Measurements from ENCODE around the gene TBX3.

TBX3 gene

DNA sequence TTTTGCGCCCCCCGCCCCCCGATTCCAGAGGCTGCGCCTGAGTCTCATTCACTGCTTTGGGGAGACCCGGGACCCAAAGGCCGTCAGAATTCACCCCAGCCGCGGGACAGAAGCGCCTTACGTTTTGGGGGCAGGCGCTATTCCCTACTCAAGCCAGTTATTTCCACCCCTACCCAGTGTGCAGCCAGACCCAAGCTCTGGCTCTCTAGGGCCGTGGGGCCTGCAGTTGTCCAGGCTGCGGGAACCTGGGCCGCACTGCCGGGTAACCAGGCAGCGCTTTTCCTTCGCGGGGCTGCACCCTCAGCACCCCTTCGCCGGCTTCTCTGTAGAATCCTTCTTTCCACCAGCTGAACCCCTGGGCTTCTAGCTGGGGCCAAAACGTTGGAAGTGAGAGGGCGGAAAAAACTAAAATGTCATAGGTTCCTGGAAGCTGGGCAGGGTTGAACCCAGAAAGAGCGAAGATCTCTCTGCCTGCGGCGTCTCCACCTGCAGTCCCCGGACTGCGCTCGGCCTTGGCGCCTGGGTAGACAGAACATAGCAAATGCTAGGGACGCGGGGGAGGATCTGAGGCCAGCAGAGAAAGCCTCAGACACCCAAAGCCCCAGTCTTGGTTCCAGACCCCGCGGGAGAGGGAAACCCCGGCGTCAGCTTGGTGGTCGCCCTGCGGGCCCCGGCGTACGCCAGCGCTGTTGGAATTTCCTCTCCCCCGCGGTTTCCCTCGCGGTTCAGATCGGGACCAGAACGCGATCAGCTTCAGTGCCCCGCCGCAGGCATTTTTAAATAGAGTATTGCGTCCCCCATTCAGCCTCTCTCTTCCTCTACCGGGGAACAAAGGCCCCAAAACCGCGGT lies 18.3 kb downstream of the TBX3 start:
- TF ChIP-seq, protein P1, sequence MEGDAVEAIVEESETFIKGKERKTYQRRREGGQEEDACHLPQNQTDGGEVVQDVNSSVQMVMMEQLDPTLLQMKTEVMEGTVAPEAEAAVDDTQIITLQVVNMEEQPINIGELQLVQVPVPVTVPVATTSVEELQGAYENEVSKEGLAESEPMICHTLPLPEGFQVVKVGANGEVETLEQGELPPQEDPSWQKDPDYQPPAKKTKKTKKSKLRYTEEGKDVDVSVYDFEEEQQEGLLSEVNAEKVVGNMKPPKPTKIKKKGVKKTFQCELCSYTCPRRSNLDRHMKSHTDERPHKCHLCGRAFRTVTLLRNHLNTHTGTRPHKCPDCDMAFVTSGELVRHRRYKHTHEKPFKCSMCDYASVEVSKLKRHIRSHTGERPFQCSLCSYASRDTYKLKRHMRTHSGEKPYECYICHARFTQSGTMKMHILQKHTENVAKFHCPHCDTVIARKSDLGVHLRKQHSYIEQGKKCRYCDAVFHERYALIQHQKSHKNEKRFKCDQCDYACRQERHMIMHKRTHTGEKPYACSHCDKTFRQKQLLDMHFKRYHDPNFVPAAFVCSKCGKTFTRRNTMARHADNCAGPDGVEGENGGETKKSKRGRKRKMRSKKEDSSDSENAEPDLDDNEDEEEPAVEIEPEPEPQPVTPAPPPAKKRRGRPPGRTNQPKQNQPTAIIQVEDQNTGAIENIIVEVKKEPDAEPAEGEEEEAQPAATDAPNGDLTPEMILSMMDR (IDR thresholded peaks at IDR 0.05; ENCODE audit: low read depth, low read length): no peak
- no peak overlapping the region for H3K4me3 ChIP-seq (ENCODE audit: low read depth, low read length)

DNA sequence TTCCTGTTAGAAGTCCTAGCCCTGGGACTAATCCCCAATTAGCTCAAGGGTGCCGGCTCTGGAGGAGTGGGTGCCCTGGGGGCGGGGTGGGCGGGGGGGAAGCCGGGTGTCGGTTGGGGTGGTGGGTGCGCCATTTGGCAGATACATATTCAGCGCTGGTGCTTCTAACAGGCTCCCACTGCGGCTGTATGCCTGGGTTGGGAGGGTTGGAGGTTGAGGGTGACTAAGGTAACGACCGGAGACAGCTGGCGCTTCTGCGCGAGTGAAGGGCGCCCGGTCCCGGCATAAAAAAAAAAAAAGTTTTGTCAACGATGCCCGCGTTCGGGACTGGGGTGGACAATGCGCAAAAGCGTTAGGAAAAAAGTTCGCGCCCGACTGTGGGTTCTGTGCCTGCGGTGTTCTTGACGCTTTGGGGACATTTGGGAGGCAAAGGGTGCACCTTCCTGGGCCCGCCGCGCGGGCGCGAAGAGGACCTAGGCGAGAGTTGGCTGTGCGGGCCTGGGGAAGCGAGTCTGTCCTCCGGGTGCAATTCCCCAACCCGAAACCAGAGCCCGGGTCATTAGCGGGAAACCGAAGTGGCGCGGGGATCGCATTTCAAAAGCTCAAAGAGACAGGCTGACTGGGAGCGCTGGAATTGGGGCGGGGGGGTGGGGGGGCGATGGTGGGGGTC lies 19.2 kb downstream of the TBX3 start:
- TF ChIP-seq, protein P1 (IDR thresholded peaks at IDR 0.05; ENCODE audit: low read depth, low read length): no peak
- no peak overlapping the region for H3K4me3 ChIP-seq (ENCODE audit: low read depth, low read length)

DNA sequence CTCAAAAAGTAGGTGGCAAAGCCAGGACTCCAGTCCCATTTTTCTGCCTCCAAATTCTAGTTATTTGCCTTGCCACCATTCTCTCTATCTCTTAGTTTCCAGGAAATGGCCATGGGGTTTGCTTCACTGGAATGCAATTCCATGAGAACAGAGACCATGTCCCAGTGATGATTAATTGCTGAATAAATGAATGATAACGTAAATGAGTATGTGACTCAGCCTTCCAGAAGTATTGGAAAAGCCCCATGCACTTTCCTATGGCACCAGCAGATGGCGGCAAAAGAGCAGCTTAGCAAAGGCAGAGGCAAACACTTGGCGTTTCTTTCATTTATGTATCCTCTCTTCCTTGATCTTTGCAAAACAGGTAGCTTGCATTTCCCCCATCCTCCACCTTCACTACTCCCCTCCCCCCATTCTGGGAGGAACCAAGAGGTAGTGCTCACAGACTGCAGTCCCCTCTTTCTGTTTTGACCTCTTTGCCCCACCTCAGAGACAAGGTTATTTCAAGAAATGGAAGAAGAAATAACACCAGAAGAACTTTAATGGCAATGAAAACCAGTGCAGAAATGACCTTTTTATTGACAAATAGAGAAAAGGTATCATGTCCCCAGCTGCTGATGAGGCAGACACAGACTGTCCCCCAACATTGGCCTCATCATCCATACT lies 21.3 kb downstream of the TBX3 start:
- TF ChIP-seq, protein P1 (IDR thresholded peaks at IDR 0.05; ENCODE audit: low read depth, low read length): peak; percentile 77
- no peak overlapping the region for H3K4me3 ChIP-seq (ENCODE audit: low read depth, low read length)

DNA sequence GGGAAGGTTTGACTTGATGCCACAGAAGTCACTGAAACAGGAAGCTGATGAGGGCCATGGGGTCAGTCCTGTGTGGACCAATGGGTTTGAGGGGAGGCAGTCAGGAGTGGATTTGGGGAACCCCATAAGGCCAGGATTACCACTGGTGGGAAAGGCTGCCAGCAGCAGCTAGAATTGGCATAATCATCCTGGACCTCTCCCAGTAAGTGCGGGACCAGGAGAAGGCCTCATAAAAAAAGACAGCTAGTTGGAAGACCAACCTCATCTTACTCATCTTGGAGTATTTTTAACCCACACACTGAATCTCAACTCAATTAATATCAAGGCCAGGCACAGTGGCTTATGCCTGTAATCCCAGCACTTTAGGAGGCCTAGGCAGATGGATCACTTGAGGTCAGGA lies 22.7 kb downstream of the TBX3 start:
- no peak overlapping the region for H3K4me3 ChIP-seq (ENCODE audit: low read depth, low read length)

DNA sequence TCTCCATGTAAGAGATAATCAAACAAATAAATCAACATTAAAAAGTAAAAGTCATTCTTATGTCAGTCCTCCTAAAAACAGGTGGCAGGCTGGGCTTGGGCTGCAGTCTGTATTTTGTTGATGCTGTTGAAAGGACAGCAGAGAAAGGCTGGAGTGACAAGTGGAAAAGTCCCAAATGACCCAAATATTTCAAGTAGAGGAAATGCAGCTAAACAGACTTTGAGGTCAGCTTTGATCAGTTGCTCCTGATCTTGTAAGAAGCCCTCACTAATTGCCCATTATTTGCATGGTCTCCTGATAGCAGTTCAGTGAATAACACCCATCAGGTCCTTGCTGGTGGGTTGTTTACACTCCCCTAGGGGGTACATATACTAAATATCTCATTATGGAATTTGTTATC lies 24.9 kb downstream of the TBX3 start:
- no peak overlapping the region for H3K4me3 ChIP-seq (ENCODE audit: low read depth, low read length)
- TF ChIP-seq, protein P1 (IDR thresholded peaks at IDR 0.05; ENCODE audit: low read depth, low read length): no peak

More for the DNA sequence above, 22.7 kb downstream of the TBX3 start:
- TF ChIP-seq, protein P1 (IDR thresholded peaks at IDR 0.05; ENCODE audit: low read depth, low read length): no peak

DNA sequence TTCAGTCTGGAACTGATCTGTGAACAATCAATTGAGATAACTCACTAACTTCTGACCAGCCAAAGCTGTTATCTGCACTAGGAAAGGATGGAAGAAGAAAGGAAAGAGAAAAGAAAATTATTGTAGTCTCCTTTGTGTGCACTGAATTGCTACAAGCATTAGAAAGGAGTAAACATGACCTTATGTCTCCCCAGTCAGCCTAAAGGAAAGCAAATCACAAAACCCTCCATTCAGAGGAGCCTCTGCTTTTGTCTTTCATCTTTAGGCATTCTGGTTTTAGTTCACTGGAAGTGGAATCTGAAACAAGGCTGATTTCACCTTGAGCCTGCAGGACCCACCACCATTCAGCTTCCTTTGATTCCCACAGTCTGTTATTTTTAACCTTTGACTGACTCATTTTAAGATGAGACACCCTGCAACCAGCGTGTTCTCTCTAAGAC lies 26.0 kb downstream of the TBX3 start:
- H3K4me3 ChIP-seq (ENCODE audit: low read depth, low read length): no peak overlapping the region
- TF ChIP-seq, protein P1 (IDR thresholded peaks at IDR 0.05; ENCODE audit: low read depth, low read length): no peak

DNA sequence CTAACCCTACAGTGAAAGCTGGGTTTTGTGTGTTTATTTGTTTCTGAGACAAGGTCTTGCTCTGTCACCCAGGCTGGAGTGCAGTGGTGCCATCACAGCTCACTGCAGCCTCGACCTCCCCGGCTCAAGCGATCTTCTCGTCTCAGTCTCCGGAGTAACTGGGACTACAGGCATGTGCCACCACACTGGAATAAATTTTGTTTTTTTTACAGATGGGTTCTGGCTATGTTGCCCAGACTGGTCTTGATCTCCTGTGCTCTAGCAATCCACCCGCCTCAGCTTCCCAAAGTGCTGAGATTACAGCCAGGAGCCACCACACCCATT lies 26.4 kb downstream of the TBX3 start:
- TF ChIP-seq, protein P1 (IDR thresholded peaks at IDR 0.05; ENCODE audit: low read depth, low read length): no peak
- no peak overlapping the region for H3K4me3 ChIP-seq (ENCODE audit: low read depth, low read length)

Measured in WI38 (cell line).